DMS53 treated with DMSO at 0.1 percent for 48 hours (cell line): ENCODE measurements around the gene GBP7.

Source experiments
- DNase-seq: peaks from one replicate; lab custom pipeline; 2025; ENCODE audit not compliant: unreplicated experiment; lab: John Stamatoyannopoulos, UW

The GBP7 gene

GRCh38 chr1:89125240-89125912, 50.4 kb downstream of the GBP7 start:
- peak; percentile 67 for DNase-seq

DNA sequence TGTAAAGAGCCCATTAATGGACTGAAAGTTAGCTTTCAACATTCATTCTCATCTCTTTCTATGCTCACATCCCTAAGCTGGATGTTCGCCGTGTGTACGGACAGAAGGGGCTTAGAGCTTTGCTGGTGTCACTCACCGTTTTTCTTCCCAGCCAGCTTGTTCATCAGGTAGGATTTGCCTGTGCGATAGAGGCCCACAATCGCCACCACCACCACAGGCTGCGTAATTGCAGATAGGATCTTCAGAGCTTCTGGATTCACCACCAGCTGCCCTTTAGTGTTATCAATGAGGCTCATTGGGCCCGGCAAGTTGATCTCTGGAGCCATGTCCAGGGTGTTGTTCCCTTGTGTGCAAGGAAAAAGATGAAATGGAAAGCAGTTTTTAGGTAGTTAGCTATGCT, 54.2 kb downstream of the GBP7 start:
- no peak for DNase-seq

DNA sequence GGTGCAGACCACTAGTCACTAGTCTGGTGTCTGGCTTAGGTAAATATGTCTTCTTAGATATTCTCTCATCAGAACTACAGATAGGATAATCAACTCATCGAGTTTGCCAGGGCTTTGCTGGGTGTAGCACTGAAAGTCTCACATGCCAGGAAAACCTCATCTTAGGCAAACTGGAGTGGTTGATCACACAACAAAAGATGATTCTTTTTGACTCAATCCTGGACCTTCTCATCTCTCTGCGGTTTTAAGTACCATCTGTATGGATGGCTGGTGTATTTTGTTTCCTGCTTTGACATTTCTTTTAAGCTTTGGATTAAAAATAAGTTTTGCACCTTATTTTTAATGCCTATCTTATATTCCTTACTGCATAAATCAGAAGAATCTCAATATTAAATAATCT, 61.1 kb downstream of the GBP7 start:
- DNase-seq, result no peak

- DNase-seq, result no peak
Observed at GRCh38 chr1:89112871-89113613, 62.8 kb downstream of the GBP7 start.

DNA sequence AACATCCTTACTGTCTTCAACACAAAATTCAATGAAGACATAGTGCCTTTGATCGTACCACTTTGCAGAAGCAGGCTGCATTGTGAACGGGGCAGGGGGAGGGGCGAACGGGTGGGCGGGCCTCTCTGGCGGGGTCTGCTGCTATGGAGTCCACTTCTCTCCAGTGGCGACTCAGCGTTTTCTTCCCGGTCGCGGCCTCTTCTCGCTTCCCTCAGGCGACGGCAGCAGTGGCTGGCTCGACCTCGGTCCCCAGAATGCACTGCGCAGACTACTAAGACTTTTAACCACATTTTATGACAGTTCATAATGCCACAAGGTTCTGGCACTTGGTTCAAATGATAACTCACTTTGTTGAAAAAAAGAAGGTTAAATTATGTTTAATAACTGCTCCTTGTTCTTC, 71.1 kb downstream of the GBP7 start:
- DNase-seq, result no peak

DNA sequence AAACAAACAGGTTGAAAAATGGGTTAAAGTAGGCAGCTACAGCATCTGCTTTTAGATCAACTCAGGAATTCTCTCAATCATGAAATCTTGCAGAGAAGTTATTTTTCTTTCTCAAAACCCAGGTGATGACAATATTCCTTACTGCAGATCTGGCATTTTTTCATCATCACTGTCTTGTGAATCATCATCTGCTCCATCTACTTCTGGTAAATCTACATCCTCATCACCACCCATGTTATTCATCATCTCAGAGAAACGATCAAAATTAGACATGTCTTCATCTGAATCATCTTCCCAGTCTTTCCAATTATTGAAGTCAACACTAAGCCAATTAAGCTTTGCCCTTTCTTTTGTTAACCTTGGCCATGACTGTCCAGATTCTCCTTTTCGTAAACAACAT, 71.7 kb downstream of the GBP7 start:
- DNase-seq, result no peak

DNA sequence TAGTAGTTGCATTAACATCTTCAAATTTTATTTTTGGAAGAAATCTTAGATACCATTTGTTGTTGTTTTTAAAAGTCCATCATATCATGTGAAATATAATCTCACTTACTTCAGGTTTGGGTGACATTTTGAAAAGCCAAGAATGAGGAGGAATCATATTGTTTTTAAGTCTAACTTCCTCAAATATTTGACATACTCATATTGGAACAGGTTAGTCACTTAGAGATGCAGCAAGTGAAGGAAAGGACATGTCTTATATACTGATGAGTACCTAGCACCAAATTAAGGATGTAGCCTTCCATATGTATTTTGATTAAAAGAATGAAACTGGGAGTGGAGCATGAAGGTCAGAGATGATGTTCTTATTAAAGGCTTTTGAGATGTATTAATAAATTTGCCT, 73.8 kb downstream of the GBP7 start:
- no peak for DNase-seq

DNA sequence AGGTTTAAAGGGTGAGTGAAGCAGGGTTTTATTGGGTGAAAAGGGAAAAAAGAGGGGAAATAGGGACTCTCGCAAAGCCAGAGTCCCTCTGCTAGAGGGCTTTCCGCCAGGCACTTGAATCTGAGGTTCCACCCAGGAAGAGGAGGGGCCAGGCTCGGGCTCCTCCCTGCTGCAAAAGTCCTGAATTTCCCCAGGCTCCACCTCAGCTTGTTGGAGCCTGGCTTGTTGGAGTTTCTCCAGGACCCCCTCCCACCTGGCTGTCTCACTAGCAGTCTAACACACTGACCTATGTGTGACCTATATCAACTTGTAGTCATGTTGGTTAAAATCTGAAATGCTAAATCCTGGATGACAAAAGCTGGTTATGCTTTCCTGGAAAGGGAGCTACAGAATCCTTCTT, 75.4 kb downstream of the GBP7 start:
- no peak for DNase-seq

DNA sequence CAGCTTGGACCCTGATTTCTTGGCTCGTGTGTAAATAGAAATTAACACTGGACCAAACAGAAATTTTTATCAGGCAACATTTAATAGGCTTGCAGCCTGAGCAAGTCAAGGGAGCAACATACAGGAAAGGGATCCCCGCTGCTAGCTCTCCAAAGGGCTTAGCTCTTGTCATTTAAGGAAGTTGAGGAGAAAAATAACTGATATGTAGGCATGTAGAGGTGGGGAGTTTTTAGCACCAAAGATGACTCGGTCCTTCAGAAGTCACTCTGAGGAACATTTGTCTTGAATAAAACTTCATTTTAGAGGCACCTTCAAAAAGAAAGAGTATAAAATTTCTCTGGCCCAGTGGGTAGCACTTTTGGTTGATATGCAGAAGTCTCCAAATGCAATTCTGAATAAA, 76.9 kb downstream of the GBP7 start:
- DNase-seq, result no peak

DNA sequence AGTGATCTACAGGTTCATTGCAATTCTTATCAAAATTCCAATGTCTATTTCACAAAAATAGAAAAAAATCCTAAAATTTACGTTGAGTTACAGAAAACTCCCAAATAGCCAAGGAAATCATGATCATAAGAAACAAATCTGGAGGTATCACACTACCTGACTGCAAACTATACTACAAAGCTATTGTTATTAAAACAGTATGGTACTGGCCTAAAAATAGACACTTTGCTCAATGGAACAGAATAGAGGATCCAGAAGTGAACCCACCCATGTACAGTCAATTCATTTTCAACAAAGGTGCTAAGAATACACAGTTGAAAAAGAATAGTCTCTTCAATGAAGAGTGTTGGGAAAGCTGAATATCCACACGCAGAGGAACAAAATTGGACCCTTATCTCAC, 80.1 kb downstream of the GBP7 start:
- DNase-seq, result no peak

- no peak for DNase-seq
Observed at GRCh38 chr1:89089962-89090361, 85.8 kb downstream of the GBP7 start.

DNA sequence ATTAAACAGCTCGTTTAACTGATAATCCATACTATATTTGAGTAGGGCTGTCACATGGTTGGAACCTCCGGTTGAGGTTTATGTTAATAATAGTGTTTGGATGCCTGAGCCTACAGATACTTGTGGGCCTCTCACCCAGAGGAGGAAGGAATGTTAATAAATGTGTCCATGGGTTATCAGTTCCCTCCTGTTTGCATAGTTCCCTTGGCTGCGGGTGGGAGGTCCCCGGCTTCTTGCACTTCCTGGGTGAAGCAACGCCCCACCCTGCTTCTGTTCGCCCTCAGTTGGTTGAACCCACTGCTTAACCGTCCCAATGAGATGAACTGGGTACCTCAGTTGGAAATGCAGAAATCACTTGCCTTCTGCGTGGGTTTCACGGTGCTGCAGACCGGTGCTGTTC, 87.2 kb downstream of the GBP7 start:
- no peak for DNase-seq

DNA sequence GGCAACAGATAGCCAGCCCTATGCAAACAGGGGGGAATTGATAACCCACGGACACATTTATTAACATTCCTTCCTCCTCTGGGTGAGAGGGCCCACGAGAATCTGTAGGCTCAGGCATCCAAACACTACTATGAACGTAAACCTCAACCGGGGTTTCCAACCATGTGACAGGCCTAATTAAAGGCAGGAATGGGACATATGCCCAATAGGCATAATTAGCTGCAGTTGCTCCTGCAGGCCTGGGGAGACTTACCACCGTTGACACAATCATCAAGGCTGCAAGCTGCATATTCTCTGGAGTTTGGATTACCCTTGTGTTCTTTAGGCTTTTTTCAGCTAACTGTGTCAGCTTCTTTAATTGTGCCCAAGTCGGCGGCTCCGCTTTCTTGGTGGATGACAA, 88.6 kb downstream of the GBP7 start:
- DNase-seq, result no peak

DNA sequence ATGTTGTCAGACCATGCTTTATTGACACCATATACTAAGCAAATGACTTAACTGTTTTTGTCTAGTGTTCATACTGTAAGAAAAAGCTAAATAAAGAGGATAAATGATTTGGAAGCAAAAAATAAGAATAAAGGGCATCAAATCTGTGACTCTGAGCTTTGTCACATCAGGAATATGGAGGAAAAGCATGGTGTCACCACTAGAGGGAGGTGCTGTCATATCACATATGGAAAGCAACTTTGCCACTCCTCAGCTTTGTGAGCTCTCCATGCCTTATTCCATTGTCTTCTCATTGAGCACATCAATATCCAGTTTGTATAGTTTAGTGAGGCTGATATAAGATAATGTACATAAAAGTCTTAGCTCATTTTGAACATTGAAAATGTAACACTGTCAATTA, 90.0 kb downstream of the GBP7 start:
- DNase-seq, result peak; percentile 83
